Glutamatergic neuron (in vitro differentiated cells): ENCODE data around the gene MVB12B. TPM values are rescaled to one million over a fixed set of nuclear protein-coding genes. Genes with fewer than 3 reads are reported as not detected.
A peak's percentile ranks its signal among the peaks of the same experiment; 100 is the strongest.

ENCODE experiments used
- DNase-seq: peaks from one replicate; pipeline ENCODE4 v3.0.0; 2022
- H3K27ac Mint-ChIP-seq: one replicate; pipeline ENCODE4 v1.8.0; 2020; ENCODE audit warnings: mild to moderate bottlenecking, mixed read lengths, inconsistent platforms; ENCODE audit not compliant: unreplicated experiment
- H3K27me3 Mint-ChIP-seq: one replicate; pipeline ENCODE4 v1.8.0; 2020; ENCODE audit warnings: mild to moderate bottlenecking, moderate library complexity, mixed read lengths, inconsistent platforms; ENCODE audit not compliant: unreplicated experiment
- H3K36me3 Mint-ChIP-seq: one replicate; pipeline ENCODE4 v1.8.0; 2020; ENCODE audit warnings: mild to moderate bottlenecking, mixed read lengths, inconsistent platforms; ENCODE audit not compliant: unreplicated experiment
- H3K4me1 Mint-ChIP-seq: one replicate; pipeline ENCODE4 v1.8.0; 2020; ENCODE audit warnings: mild to moderate bottlenecking, low read depth, mixed read lengths, inconsistent platforms; ENCODE audit not compliant: unreplicated experiment
- H3K4me3 Mint-ChIP-seq: one replicate; pipeline ENCODE4 v1.8.0; 2020; ENCODE audit warnings: mild to moderate bottlenecking, mixed read lengths, inconsistent platforms; ENCODE audit not compliant: unreplicated experiment
- H3K9me3 Mint-ChIP-seq: one replicate; pipeline ENCODE4 v1.8.0; 2020; ENCODE audit warnings: mild to moderate bottlenecking, moderate library complexity, mixed read lengths, inconsistent platforms; ENCODE audit not compliant: unreplicated experiment
- CTCF ChIP-seq: fragments of 200-600 bp; sonication (generic); IDR thresholded peaks from one replicate; pipeline ENCODE4 v1.5.0; 2021; ENCODE audit not compliant: partially characterized antibody, unreplicated experiment
- total RNA-seq: library from RNA; stranded (reverse); fragmentation: NEBNext Ultra II Directional; extraction: Animal tissue kit (Norgen Biotek cat#: 25700); gene quantifications from one replicate; pipeline ENCODE4 v1.2.1, GENCODE V29; 2021; ENCODE audit not compliant: unreplicated experiment

Gene MVB12B
- total RNA-seq, 1 donor from 2014 or later, result 41.1 TPM

- Mint-ChIP-seq H3K4me1 (peaks cover 44% of the 10 kb centered on the region), H3K27me3 (peaks cover 9% of the 10 kb centered on the region), H3K27ac (peak overlapping the region; percentile 55), H3K36me3 (no peaks in the 10 kb centered on the region), H3K9me3 (peaks cover 9% of the 10 kb centered on the region), H3K4me3 (no peak overlapping the region)
- DNase-seq, result peak; percentile 57
- no peak for TF ChIP-seq CTCF
Measured at GRCh38 chr9:126448865-126449577, 122.4 kb downstream of the MVB12B start.

GRCh38 chr9:126449725-126450667 is 123.4 kb downstream of the MVB12B start:
- peaks cover 9% of the 10 kb centered on the region for H3K9me3 Mint-ChIP-seq
- H3K27ac Mint-ChIP-seq, result peak overlapping the region; percentile 98
- H3K4me1 Mint-ChIP-seq, result peaks cover 51% of the 10 kb centered on the region
- DNase-seq, result peak; percentile 72
- H3K36me3 Mint-ChIP-seq, result no peaks in the 10 kb centered on the region
- H3K27me3 Mint-ChIP-seq, result peaks cover 9% of the 10 kb centered on the region
- no peak for TF ChIP-seq CTCF
- H3K4me3 Mint-ChIP-seq, result peak overlapping the region; percentile 69

- Mint-ChIP-seq H3K27me3 (peaks cover 9% of the 10 kb centered on the region), H3K9me3 (peaks cover 9% of the 10 kb centered on the region), H3K36me3 (no peaks in the 10 kb centered on the region), H3K4me1 (peaks cover 51% of the 10 kb centered on the region), H3K4me3 (peak overlapping the region; percentile 65), H3K27ac (peak overlapping the region; percentile 98)
- DNase-seq, result no peak
- no peak for TF ChIP-seq CTCF
Measured at GRCh38 chr9:126450668-126451205, 124.1 kb downstream of the MVB12B start.

- peak overlapping the region; percentile 49 for H3K4me3 Mint-ChIP-seq
- DNase-seq, result no peak
- peak overlapping the region; percentile 98 for H3K27ac Mint-ChIP-seq
- H3K9me3 Mint-ChIP-seq, result peaks cover 9% of the 10 kb centered on the region
- peaks cover 9% of the 10 kb centered on the region for H3K27me3 Mint-ChIP-seq
- H3K36me3 Mint-ChIP-seq, result no peaks in the 10 kb centered on the region
- TF ChIP-seq CTCF, result no peak
- H3K4me1 Mint-ChIP-seq, result peaks cover 51% of the 10 kb centered on the region
Measured at GRCh38 chr9:126451316-126451885, 124.8 kb downstream of the MVB12B start.
